HG03354 (cell line): Measurements from ENCODE around the gene KIF7.

Experiments used
- ATAC-seq: cut with Tn5 transposase; IDR thresholded peaks from one replicate; pipeline ENCODE4 v1.9.1; 2021; ENCODE audit warnings: mild to moderate bottlenecking; ENCODE audit not compliant: unreplicated experiment, poor library complexity, severe bottlenecking

The KIF7 gene

DNA sequence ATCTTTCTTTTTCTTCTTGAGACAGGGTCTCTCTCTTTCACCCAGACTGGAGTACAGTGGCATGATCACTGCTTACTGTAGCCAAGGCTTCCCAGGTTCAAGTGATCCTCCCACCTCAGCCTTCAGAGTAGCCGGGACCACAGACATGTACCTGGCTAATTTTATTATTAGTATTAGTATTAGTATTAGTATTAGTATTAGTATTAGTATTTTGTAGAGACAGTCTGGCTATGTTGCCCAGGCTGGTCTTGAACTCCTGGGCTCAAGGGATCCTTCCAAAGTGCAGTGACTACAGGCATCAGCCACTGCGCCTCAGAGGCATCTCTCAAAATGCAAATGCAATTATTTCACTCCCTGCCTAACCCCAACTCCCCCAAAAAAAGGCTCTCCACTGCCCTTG lies 1.7 kb downstream of the KIF7 start:
- ATAC-seq: no peak

DNA sequence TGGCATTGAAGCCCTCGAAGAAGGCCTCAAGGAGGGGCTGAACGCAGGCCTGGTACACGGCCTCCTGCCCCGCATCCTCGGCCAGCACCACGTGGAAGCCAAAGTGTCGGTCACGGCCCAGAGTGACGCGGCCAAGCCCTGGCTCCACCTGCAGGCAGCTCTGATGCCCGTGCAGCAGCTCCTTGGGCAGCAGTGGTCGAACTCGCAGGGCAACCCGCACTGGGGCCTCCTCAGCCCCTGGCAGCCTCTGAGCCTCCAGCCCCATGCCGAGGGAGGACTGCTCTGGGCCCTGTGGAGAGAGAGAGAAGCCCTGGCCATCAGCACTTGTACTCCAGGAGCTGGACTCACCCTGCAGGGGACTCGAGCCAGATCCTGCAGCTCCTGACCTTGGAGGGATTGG lies 2.6 kb downstream of the KIF7 start:
- ATAC-seq: no peak

- ATAC-seq: no peak
Measured at GRCh38 chr15:89652131-89652530, 3.1 kb downstream of the KIF7 start.

GRCh38 chr15:89649716-89650115 lies 5.6 kb downstream of the KIF7 start:
- ATAC-seq: no peak

DNA sequence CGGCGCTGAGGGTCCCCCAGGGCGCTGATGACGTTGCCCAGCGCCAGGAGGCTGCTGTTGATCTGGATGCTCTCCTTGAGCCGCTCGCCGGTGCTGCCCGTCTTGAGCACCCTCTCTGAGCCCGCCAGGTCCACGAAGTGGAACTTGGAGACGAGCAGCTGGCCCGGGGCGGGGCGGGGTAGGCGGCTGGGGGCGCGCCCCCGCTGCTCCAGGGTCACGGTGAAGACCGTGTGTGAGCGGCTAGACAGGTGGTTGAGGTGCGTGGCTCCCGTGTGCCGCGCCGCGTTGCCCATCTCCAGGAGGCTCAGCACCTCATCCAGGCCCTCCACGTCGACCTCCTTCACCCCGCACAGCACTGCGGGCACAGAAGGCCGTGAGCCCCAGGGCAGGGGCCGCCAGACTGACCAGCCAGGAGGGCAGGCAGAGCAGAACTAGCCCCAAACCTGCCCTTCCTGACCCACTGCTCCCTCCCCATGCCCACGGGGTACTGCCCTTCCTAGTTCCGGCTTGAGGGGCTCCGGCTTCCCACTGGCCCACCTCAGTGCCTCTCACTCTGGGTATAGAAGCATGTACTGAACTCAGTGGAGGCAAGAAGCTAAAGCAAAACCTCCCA lies 6.1 kb downstream of the KIF7 start:
- ATAC-seq: no peak

DNA sequence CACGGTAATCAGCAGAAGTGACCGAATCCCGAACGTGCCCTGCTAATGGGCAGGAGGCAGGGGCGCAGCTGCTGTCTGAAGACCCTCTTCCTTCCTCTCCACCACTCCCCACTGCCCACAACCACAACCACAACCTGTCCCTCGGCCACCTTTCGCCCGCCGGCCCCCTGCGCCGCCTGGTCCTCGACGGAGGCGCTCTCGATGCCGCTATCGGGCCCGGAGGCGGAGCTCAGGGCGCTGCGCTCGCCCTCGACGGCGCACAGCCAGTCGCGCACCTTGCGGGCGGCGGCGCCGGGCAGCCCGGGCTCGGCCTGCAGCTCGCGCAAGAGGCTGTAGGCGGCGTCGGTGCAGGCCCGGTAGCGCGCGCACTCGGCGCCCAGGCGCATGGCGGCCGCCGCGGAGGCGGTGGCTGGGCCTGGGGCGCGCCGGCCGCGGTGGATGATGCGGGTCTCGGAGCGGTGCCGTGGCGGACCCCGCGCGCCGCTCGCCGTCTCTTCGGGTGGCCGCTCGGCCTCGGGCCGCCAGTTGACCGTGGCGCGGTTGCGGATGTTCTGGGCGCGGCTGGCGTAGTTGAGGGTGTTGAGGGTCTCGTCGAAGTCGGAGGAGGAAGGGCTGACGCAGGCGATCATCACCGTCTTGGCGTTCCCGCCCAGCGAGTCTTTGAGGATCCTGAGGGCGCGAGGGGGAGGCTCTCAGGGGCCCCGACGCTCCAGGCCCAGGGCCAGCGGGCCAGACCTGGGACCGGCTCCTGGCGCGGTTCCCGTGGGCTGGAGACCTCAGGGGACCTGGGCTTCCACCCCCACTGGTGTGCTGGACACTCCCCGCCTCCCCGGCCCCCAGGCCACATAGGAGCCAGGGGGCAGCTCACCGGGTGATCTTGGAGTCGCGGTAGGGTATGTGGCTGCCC lies 6.9 kb downstream of the KIF7 start:
- ATAC-seq: no peak

GRCh38 chr15:89647191-89647851 lies 7.9 kb downstream of the KIF7 start:
- ATAC-seq: no peak

GRCh38 chr15:89646416-89647141 lies 8.7 kb downstream of the KIF7 start:
- ATAC-seq: no peak

- ATAC-seq: no peak
Measured at GRCh38 chr15:89645680-89646079, 9.6 kb downstream of the KIF7 start.

DNA sequence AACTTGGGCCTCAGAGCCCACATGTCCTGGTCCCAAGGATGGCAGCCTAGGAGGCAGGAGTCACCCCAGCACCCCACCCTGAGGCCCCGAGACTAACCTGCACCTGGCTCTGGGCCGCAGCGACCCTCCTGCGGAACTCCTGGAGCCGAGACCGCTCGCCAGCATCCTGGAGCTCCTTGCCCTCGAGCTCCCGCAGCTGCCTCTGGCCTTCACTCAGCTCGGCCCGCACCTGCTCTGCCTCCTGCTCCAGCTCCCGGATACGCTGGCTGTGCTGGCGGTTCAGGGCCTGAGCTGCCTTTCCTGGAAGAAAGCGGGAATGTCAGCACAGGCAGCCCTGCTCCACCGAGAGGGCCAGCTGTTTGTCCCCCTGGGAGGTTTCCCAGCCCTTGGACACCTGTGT lies 13.2 kb downstream of the KIF7 start:
- no peak for ATAC-seq

DNA sequence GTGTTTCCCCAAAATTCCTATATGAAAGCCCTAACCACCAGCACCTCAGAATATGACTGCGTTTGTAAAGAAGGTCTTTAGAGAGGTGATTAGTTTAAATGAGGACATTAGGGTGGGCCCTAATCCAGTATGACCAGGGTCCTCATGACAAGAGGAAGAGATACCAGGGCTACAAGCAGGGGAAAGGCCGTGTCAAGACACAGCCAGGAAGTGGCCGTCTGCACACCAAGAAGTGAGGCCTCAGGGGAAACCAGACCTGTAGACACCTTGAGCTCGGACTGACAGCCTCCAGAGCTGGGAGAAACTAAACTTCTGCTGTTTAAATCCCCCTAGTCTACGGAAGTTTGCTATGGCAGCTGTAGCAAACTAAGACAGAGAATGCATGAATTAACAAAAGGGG lies 14.2 kb downstream of the KIF7 start:
- ATAC-seq: no peak

- no peak for ATAC-seq
Measured at GRCh38 chr15:89640245-89640644, 15.0 kb downstream of the KIF7 start.

DNA sequence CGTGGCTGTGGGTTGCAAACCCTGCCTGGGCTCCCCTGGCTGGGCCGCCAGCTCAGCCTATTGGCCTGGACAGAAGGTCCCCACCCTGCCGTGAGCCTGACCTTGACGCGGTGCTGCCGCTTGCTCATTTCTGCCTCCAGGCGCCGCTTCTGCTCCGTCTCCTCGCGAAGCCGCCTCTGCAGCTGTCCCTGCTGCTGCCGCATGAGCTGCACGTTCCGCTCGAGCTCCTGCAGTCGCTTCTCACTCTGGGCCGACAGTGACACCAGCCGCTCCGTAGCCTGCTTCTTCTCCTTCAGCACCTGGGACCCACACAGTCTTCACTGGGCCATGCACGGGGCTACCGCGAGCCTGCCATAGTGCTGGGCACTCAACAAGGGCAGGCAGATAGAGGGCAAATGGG lies 21.7 kb downstream of the KIF7 start:
- no peak for ATAC-seq

DNA sequence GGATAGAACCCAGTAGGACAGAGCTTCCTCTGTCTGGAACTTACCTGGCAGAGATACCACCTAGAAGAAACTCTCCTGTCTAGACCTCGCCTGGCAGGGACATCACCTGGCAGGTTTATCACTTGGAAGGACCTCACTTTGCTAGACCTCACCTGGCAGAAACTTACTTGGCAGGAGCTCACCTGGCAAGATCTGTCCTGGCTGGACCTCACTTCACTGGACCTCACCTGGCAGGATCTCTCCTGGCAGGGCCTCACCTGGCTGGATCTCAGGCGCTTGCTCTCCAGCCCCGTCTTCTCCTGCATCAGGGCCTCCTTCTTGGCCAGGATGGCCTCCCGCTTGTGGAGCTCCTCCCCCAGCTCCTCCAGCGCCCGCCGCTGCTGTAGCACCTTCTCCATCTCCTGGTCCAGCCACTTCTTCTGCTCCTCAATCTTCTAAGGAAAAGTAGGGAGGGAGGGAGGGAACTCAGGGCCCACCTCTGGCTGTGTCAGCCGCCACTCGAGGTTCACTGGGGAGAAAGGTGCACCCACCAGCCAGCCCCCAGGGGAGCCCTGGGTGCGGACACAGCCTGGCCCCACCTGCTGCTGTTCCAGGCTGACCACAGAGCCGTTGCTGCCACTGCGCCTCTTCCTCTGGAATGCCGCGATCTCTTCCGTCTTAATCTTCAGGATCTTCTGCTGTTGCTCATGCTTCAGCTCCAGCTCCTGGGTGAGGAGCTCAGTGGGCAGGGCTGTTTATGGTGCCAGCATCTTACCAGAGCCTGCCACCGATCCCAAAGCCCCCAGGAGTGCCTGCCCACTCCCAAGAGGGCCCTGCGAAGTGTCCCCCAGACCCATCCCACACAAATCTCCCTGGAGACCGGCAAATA lies 22.5 kb downstream of the KIF7 start:
- no peak for ATAC-seq

- no peak for ATAC-seq
Measured at GRCh38 chr15:89631902-89632264, 23.4 kb downstream of the KIF7 start.

GRCh38 chr15:89630974-89631901 lies 24.0 kb downstream of the KIF7 start:
- ATAC-seq: no peak

DNA sequence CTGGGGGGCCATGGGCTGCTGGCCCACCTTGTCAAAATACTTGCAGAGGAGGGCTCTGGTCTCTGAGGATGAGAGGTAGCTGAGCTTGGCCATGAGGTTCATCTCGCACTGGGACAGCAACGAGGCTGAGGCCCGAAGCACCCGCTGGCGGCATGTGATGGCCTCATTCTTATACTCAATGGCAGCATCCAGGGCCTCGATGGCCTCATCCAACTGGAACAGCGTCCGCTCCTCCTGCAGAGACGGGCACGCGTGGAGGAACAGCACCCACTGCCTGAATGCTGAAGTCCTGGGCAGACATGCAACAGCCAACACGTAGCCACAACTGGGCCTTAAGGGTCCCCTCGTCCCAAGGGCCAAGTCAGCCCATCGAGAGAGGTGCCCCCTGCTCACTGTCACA lies 25.0 kb downstream of the KIF7 start:
- no peak for ATAC-seq

DNA sequence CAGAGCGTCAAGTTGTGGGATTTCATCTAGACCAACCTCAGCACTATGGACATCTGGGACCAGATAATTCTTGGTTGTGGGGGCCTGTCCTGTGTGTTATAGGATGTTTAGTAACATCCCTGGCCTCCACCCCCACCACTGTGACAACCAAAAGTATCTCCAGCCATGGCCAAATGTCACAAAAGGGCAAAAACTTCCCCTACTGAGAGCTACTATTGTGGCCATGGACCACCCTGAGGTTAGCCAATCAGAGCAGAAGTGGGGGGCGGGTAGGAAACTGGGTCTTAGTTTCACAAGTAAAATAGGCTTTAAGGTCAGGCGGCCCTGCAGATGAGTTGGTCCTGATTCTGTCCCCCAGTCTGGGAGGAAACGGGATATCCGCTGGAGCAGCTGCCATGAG lies 25.4 kb downstream of the KIF7 start:
- ATAC-seq: no peak
